NT2/D1 (cell line): ENCODE measurements around the gene SYT10.

Experiments
- SUZ12 ChIP-seq: IDR thresholded peaks from 2 replicates; pipeline ENCODE4 v1.6.1; 2011; ENCODE audit not compliant: insufficient read length, insufficient read depth; ENCODE audit errors: extremely low read depth
- YY1 ChIP-seq: IDR thresholded peaks from 2 replicates; pipeline ENCODE4 v1.6.1; 2011; ENCODE audit not compliant: insufficient read length, insufficient read depth
- ZNF274 ChIP-seq: IDR thresholded peaks from 2 replicates; pipeline ENCODE4 v1.6.1; 2011; ENCODE audit warnings: mild to moderate bottlenecking, low read depth, low read length

DNA sequence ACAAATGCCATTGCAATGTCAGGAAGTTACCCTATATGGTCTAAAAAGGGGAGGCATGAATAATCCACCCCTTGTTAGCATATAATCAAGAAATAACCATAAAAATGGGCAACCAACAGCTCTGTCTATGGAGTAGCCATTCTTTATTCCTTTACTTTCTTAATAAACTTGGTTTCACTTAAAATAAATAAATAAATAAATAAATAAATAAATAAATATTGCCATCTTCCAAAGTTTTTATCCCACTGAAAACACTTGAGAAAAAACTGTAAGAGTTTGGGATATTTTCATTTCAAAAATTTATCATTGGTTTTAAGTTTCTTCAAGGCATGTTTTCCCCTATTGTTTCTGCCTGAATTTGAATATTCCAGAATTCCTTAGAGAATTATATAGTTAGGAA is 89.8 kb downstream of the SYT10 start:
- TF ChIP-seq YY1: no peak
- no peak for TF ChIP-seq ZNF274
- TF ChIP-seq SUZ12: no peak
